Skeletal muscle cell (primary cell): ENCODE data around the gene IFT57.

Experiments
- DNase-seq: peaks from one replicate; pipeline ENCODE4 v3.0.0-alpha.2; 2010; ENCODE audit warnings: low read depth
- H3K4me3 ChIP-seq: 2 replicates; pipeline ENCODE4 v1.5.1; 2011; ENCODE audit warnings: low read depth, mild to moderate bottlenecking, control low read depth, low read length, moderate library complexity

IFT57 gene

GRCh38 chr3:108133048-108133369, 89.2 kb downstream of the IFT57 start:
- no peak overlapping the region for H3K4me3 ChIP-seq
- DNase-seq: no peak

GRCh38 chr3:108131475-108132134, 90.6 kb downstream of the IFT57 start:
- no peak overlapping the region for H3K4me3 ChIP-seq
- no peak for DNase-seq

DNA sequence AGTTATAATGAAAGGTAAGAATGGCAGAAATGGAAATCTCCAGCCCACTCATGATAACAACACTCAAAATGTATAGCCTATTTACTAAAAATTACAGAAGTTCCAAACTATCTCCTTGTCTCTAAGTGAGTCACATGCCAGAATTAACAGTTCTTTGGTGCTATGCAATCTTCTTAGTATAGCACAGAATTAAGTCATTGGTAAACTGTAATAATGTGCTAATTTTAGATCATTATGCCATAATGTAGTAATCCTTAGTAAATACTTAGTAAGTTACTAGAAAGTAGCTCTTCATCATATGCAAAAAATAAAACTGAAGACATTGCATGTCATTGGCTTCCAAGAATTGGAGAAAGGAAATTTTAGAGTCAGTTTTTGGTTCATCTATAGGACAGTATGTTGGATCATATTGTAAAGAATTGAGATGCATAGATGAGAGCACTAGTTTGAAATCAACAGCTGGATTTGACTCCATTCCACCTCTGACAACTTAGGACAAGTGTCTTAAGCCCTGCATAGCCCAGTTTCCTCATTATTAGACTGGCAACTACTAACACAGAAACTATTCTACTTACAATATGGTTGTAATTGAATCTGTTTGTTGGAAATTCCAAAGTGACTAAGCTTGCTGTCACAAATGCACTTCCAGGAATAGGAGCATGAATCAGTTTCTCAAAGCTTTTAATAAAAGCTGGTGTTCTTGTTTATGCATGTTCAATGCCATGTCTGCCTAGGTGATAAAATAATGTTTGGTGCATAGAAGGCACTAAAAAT, 91.3 kb downstream of the IFT57 start:
- peak; percentile 73 for DNase-seq
- H3K4me3 ChIP-seq: no peak overlapping the region

- no peak overlapping the region for H3K4me3 ChIP-seq
- no peak for DNase-seq
Observed at GRCh38 chr3:108130236-108130635, 92.0 kb downstream of the IFT57 start.

GRCh38 chr3:108127301-108127988, 94.8 kb downstream of the IFT57 start:
- no peak overlapping the region for H3K4me3 ChIP-seq
- DNase-seq: no peak

GRCh38 chr3:108126348-108126747, 95.9 kb downstream of the IFT57 start:
- H3K4me3 ChIP-seq: no peak overlapping the region
- no peak for DNase-seq

GRCh38 chr3:108125550-108126071, 96.6 kb downstream of the IFT57 start:
- no peak overlapping the region for H3K4me3 ChIP-seq
- DNase-seq: no peak

GRCh38 chr3:108125153-108125543, 97.1 kb downstream of the IFT57 start:
- no peak overlapping the region for H3K4me3 ChIP-seq
- DNase-seq: no peak

- no peak overlapping the region for H3K4me3 ChIP-seq
- no peak for DNase-seq
Observed at GRCh38 chr3:108124337-108125152, 97.7 kb downstream of the IFT57 start.

DNA sequence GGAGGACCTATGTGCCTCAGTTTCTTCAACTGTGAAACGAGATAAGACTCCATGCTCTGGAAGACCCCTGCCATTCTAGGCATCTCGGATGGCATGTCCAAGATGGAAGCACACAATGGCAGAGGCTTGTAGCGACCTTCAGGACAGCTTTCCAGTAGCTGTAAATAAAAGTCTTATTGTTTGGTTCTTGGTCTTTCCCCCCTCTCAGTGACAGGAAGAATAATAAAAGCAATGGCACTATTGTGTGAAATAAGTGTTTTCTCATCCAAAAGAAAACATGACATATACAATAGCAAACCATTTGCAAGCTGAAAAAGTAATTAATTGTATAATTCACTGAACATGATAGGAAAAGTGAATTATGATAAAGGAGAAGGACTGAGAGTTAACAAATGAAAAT, 98.9 kb downstream of the IFT57 start:
- no peak overlapping the region for H3K4me3 ChIP-seq
- DNase-seq: no peak

DNA sequence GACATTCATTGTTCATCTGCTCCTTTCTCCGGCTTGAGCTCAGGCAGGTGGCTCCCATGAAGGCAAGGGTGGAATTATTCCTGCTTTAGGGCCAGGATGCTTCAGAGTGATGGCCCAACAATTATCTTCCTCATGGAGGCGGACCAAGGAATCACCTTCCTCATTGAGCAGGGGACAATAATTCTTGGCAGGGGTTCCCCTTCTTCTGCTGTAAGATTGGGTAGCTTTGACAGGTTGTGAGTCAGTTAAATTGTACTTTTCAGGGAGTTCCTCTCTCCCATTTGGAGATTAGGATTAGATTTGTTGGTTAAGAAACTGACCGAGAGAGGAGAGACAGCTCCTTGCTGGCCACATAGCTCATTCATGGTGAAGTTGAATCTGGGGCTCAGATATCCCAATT, 99.9 kb downstream of the IFT57 start:
- H3K4me3 ChIP-seq: no peak overlapping the region
- DNase-seq: no peak

- no peak overlapping the region for H3K4me3 ChIP-seq
- DNase-seq: no peak
Observed at GRCh38 chr3:108119398-108120104, 102.7 kb downstream of the IFT57 start.

DNA sequence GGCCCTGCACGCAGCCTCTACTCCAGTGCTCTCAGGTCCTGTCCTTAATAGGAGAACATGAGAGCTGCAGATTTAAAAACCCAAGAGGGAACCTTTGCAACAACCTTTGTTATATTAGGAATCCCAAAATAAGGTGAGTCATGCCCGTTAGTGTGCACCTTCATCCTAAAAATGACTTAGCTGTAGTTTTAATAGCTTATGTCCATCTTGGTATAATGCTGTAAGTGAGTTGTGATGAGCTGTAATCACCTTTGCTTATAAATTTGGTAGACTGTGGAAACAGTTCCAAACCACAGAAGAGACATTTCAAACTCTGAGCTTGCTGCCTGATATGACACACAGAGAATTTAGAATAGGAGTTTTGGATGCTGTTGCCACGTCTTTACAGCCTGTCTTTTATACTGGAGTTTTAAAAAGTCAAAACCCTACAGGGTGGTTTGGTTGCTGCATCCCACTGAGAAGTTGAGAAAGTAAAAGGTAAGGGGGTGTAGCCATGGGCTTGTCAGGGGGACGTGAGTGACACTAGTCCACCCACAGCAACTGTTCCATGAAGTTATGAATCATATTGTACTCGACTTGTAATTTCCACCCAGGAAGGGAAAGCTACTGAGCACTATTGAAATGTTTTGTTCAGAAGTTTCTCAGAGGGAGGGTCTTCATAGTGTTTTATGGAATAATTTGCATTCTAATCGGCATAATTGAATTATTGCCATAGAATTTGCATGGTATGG, 104.0 kb downstream of the IFT57 start:
- DNase-seq: no peak
- H3K4me3 ChIP-seq: no peak overlapping the region

DNA sequence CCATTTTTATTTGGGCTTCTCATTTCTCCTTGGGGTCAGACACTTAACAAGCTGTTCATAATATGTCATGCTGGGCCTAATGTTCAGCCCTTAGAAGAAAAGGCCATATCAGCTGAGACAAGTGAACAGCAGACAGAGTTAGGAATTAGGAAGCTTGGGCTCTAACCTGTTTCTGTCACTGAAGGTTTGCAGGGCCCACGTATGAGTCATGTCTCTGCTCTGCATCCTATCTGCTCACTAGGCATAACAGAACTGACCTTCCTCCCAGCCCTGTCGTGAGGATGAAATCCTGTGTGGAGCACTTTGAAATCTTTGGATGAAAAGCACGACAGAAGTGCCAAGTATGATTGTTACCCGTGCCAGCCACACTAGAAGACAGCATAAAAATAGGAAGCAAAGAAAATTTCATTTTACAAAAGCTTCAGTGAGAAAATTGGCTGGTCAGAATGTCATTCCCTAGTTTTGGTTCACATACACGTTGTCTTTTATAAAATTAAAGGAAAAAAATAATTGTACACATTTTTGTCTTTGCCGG, 104.9 kb downstream of the IFT57 start:
- H3K4me3 ChIP-seq: no peak overlapping the region
- DNase-seq: no peak

DNA sequence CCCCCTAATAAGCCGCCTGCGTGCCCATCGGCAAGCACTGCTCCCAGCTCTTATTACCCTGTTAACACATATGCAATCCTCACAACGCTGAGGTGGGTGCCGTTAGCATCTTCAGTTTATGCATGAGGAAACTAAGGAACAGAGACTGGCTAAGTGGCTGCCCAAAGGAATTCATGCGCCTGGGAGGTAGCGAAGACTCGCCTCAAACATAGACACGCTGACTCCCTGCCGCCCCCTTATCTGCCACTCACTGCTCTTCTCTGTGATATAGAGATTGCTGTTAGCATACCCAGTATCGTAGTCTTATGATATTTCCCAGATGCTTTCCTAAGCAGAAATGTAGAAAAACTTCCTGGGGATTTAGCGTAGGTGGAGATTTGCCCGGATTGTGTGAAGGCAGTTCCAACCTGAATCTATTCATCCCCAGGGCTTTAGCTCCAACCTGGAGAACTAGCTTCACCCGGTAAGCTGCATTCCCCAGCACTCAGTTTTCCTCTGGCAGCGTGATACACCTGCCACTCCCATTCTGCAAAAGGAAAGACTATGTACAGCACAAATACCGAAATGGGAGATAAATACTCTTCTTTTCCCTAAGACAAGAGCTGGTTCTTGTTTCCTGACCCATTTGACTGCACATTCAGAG, 107.7 kb downstream of the IFT57 start:
- no peak for DNase-seq
- no peak overlapping the region for H3K4me3 ChIP-seq

- DNase-seq: no peak
- H3K4me3 ChIP-seq: no peak overlapping the region
Observed at GRCh38 chr3:108113975-108114374, 108.2 kb downstream of the IFT57 start.

- no peak overlapping the region for H3K4me3 ChIP-seq
- DNase-seq: no peak
Observed at GRCh38 chr3:108110934-108111333, 111.3 kb downstream of the IFT57 start.
